HG03439 (cell line): Measurements from ENCODE around the gene PC.
"Not testable (repeated sequence)": the region's sequence is repeated elsewhere in the genome, so short reads cannot be mapped to it uniquely, and the experiment has no call there.

Source experiments
- ATAC-seq: cut with Tn5 transposase; IDR thresholded peaks from one replicate; pipeline ENCODE4 v1.9.1; 2021; ENCODE audit warnings: mild to moderate bottlenecking, moderate library complexity; ENCODE audit not compliant: unreplicated experiment

Gene PC

DNA sequence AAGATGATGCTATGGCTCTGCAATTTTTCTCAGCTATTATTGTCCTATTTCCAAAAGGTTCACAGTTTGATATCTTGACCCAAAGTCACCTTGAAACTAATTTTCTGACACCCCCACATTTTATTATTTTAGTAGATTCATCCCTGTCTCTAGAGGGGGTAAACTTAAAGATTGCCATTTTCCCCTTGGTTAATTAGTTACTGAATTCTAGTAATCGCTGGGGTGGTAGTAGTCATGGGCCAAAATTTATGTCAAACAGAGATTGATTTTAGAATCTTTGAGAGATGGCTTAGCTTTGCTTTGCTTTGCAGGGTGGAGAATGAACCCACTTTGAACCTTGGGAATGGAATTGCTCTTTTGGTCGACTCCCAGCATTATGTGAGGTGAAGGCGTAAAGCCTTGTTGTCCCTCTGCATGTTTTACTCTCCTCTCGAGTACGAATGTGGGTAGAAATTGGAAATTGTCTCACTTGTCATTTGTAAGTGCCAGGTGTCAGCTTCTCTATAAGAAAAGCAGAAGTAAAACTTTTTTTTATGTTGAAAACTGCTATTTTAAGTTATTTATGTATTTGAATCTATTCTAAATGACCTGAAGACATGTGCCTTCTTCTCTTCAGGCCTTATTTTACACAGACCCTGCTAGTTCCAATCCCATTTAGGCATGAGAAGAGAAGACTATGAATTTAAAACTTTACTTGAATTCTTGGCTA is 157.3 kb downstream of the PC start:
- ATAC-seq: peak; percentile 75

DNA sequence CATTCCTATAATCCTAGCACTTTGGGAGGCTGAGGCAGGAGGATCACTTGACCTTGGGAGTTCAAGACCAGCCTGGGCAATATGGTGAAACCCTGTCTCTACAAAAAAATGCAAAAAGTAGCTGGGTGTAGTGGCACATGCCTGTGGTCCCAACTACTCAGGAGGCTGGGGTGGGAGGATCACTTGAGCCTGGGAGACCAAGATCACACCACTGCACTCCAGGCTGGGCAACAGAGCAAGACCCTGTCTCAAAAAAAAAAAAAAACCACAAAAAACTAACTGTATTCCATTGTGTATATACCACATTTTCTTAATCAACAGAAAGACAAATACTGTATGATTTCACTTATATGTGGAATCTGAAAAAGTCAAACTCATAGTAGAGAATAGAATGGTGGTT is 158.4 kb downstream of the PC start:
- ATAC-seq: not testable (repeated sequence)
